Right lobe of liver (tissue), 6 donors: ENCODE results near the gene NFATC1. TPM values are rescaled to one million over a fixed set of nuclear protein-coding genes. Genes with fewer than 3 reads are reported as not detected.

Source experiments
- ATAC-seq, 4 donors: fragments of 200-7000 bp; cut with Tn5 transposase; one replicate each; pipeline ENCODE4 v1.9.1; 2020; ENCODE audit warnings: mild to moderate bottlenecking in 4 of 4, moderate library complexity in 4 of 4
- DNase-seq, 3 donors: peaks; one replicate each; pipeline ENCODE4 v3.0.0-alpha.2; 2020
- H3K27ac ChIP-seq, 3 donors: fragments of 200-600 bp; one replicate each; pipeline ENCODE4 v1.8.0; 2022
- H3K27me3 ChIP-seq, 2 donors: fragments of 200-600 bp; one replicate each; pipeline ENCODE4 v1.8.0; 2022
- H3K36me3 ChIP-seq, 4 donors: fragments of 200-600 bp; sonication (generic) in 1 of 4; one replicate each; pipeline versions ENCODE4 v1.5.1 to v1.8.0; 2017 to 2022; ENCODE audit warnings: control low read depth in 1 of 4
- H3K4me1 ChIP-seq, 4 donors: fragments of 200-600 bp; sonication (generic) in 1 of 4; one replicate each; pipeline versions ENCODE4 v1.5.1 to v1.8.0; 2017 to 2022; ENCODE audit warnings: control low read depth in 1 of 4
- H3K4me3 ChIP-seq, 3 donors: fragments of 200-600 bp; one replicate each; pipeline ENCODE4 v1.8.0; 2022
- H3K9me3 ChIP-seq, 4 donors: fragments of 200-600 bp; sonication (generic) in 1 of 4; one replicate each; pipeline versions ENCODE4 v1.5.1 to v1.8.0; 2017 to 2022; ENCODE audit warnings: control low read depth in 1 of 4
- POLR2A ChIP-seq: fragments of 450-650 bp; IDR thresholded peaks from one replicate; pipeline ENCODE4 v1.6.1; 2017; ENCODE audit warnings: antibody characterized with exemption, mild to moderate bottlenecking
- WGBS: methylation state at CpG from one replicate; pipeline ENCODE4 v1.1.6; 2018; ENCODE audit warnings: low coverage, low lambda C conversion rate; ENCODE audit not compliant: insufficient coverage; ENCODE audit errors: missing lambda C conversion rate; 5-methylcytosine and 5-hydroxymethylcytosine counted together
- intact Hi-C, 2 donors: fragments of 100-400 bp; cut with DNase I; formaldehyde crosslinking; loops; one replicate each; pipeline versions ENCODE4 v1.11.2 to v1.14.1; 2022
- total RNA-seq, 6 experiments: library from RNA; depleted of rRNA in 2 of 6; stranded (reverse); fragments of >200 nt in 2 of 6; fragmentation: NEBNext Ultra II Directional in 3 of 6; extraction: Animal tissue kit (Norgen Biotek cat#: 25700) in 3 of 6; gene quantifications; one replicate each; pipeline versions ENCODE4 v1.1.0 to v1.2.4, GENCODE V29; 2016 to 2023
- TF ChIP-seq, protein P1 (sequence below), 4 donors: fragments of 200-600 bp in 3 of 4; fragments of 450-650 bp in 1 of 4; IDR thresholded peaks; one replicate each; pipeline versions ENCODE4 v1.5.1 to v1.8.0; 2016 to 2022; ENCODE audit warnings: antibody characterized with exemption in 4 of 4, mild to moderate bottlenecking in 2 of 4
- donor health status: DM: no; HTN: yes; CAD: no.
- donor health status: DM: no; HTN: no; CAD: no.
- donor health status: DM: no; HTN: no; CAD: no.
- donor health status: DM: no; HTN: yes; CAD: no.
- donor health status: DM: no; HTN: yes; CAD: no.

The NFATC1 gene
- total RNA-seq, 6 experiments from 2014 or later: 1.00 to 4.3 (median 2.9) TPM

DNA sequence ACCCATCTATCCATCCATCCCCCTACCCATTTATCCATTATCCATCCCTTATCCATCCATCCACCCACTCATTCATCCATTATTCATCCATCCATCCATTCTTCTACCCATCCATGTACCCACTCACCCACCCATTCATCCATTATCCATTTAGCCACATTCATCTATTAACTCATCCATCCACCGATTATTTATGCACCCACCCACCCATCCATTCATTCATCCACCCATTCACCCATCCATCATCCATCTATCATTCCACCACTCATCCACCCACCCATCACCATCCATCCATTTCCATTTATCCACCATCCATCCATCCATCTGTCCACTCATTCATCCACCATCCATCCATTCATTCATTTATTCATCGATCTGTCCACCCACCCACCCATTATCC, 146.5 kb downstream of the NFATC1 start:
- Histone ChIP-seq H3K9me3 (no peaks in the 10 kb centered on the region), H3K36me3 (no peaks in the 10 kb centered on the region), H3K27ac (no peak overlapping the region), H3K4me3 (no peak overlapping the region), H3K27me3 (no peaks in the 10 kb centered on the region), H3K4me1 (no peaks in the 10 kb centered on the region)
- intact Hi-C loops: no loop called here
- no peak for TF ChIP-seq POLR2A
- TF ChIP-seq, protein P1, sequence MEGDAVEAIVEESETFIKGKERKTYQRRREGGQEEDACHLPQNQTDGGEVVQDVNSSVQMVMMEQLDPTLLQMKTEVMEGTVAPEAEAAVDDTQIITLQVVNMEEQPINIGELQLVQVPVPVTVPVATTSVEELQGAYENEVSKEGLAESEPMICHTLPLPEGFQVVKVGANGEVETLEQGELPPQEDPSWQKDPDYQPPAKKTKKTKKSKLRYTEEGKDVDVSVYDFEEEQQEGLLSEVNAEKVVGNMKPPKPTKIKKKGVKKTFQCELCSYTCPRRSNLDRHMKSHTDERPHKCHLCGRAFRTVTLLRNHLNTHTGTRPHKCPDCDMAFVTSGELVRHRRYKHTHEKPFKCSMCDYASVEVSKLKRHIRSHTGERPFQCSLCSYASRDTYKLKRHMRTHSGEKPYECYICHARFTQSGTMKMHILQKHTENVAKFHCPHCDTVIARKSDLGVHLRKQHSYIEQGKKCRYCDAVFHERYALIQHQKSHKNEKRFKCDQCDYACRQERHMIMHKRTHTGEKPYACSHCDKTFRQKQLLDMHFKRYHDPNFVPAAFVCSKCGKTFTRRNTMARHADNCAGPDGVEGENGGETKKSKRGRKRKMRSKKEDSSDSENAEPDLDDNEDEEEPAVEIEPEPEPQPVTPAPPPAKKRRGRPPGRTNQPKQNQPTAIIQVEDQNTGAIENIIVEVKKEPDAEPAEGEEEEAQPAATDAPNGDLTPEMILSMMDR (IDR thresholded peaks at IDR 0.05): no peak
- WGBS: 71% methylated on average over 2 of the region's 2 CpGs
- ATAC-seq: no peak
- DNase-seq: no peak

DNA sequence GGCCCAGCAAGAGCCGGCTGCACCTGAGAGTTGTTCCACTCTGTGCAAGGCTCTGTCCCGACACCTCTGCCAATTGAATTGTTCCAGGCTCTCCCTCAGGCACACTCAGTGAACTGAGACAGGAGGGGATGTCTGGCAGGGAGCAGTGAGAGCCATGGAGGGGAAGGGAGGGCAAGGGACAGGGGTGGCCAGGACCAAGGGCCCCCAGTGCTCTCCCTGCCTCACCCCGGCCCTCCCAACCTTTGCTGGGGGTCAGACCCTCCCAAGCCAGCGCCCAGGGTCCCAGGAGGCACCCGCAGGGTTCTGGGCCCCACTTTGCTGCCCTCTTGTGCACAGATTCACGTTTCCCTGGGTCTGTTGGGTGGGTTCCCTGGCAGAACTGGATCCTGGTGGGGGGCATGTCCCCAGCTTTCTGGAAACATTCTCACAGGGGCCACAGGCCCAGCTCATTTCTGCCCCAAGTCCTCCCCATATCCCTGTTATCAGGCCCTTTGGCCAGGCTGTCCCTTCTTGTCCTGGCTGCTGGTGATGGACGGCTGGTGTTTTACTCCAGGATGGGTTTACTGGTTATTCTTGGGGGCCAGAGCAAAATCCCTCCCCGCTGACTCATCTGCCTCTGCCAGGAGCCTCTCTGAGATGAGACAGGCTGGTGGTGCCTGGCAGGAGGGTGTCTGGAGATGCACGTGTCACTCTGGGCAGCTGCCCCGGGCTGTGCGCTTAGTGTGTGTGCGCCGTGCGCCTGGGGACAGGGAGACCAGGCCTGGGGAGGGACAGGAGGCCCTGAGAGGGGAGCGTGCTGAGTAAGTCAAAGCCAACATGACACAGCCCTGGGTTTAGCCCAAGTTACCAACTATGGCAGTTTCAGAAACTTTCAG, 147.4 kb downstream of the NFATC1 start:
- WGBS: 55% methylated on average over 5 of the region's 15 CpGs
- Histone ChIP-seq H3K36me3 (no peaks in the 10 kb centered on the region), H3K9me3 (no peaks in the 10 kb centered on the region), H3K4me3 (no peak overlapping the region), H3K27ac (no peak overlapping the region), H3K4me1 (no peaks in the 10 kb centered on the region), H3K27me3 (no peaks in the 10 kb centered on the region)
- intact Hi-C loops: no loop called here
- no peak for TF ChIP-seq POLR2A
- TF ChIP-seq, protein P1 (IDR thresholded peaks at IDR 0.05): no peak
- peak in 1 of 3 donors; percentile 39 for DNase-seq
- peak in 1 of 4 donors; percentile 8 for ATAC-seq

DNA sequence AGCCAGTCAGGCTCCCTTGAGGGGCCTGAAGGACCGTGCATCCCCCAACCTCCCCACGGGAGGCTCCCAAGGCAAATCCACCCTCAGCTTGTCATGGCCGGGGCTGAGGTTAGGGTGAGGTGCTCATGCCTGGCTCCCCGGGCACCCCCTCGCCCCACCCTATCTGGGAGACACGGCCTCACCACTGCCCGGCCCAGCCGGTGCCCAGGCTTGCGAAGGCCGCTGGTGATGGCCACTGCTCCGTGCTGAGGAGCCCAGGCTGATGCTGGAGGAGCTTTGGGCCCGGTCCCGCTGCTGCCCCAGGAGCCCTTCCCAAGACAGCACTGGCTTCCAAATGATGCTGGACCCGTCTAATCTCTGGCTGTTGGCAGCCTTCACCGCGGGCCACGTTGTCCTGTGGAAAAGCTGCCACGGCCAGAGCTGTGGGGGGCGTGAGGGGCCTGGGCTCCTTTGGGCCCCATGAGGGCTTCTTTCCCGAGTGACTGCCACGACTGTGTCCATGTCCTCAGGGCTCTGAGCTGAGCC, 148.2 kb downstream of the NFATC1 start:
- Histone ChIP-seq H3K4me3 (no peak overlapping the region), H3K36me3 (no peaks in the 10 kb centered on the region), H3K9me3 (no peaks in the 10 kb centered on the region), H3K4me1 (no peaks in the 10 kb centered on the region), H3K27ac (no peak overlapping the region), H3K27me3 (no peaks in the 10 kb centered on the region)
- TF ChIP-seq POLR2A: no peak
- TF ChIP-seq, protein P1 (IDR thresholded peaks at IDR 0.05): no peak
- ATAC-seq: no peak
- peak in 1 of 3 donors; percentile 49 for DNase-seq
- WGBS: 80% methylated on average over 2 of the region's 21 CpGs
- intact Hi-C loops: no loop called here

DNA sequence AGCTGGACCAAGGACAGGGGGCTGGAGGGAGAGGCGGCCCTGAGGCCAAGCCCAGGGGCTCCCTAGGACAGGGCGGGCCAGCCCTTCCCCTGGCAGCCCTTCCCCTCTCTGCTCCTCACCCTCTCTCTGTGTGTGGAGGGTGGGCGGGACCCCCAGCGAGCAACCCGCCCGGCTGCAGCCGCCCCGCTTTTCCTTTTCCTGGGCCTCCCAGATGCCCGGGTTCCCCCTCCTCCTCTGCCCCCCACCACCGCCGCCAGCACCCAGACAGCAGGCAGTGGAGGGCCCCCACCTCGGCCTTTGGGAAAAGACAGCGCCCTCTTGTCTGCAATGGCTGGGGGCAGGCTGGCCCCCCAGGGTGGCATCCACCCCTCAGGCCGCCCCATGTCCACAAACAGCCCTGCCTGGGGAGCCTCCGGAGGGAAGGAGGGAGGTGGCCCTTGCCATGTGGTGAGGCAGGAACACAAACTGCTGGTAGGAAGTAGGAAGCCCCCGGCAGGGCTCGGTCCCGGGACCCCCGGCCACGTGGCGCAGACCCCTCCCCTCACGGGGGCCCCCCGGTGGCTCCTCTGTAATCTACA, 148.7 kb downstream of the NFATC1 start:
- DNase-seq (peak in 1 of 3 donors; percentile 46), ATAC-seq (peak in 1 of 4 donors; percentile 16)
- 57% methylated on average over 12 of the region's 23 CpGs for WGBS
- Histone ChIP-seq H3K4me1 (no peaks in the 10 kb centered on the region), H3K27ac (no peak overlapping the region), H3K36me3 (no peaks in the 10 kb centered on the region), H3K4me3 (no peak overlapping the region), H3K27me3 (no peaks in the 10 kb centered on the region), H3K9me3 (no peaks in the 10 kb centered on the region)
- no peak for TF ChIP-seq POLR2A
- intact Hi-C loops: no loop called here

DNA sequence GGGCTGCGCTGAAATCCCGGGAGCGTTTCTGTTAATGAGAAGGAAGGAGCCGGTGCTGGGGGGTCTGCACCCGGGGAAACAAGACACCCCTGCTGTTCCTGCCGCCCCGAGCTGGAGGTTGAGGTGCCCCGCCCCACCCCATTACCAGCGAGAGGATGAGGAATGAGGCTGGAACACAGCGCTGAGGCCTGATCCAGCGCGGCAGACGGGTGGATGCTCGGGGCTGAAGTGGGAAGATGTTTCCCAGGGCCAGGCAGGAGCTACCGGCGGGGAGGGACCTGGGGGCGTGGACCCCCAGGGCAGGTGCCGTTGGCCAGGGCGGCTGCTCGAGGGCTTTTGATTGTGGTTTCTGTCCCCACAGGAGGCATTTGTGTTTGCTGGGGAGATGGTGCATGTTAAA, 149.5 kb downstream of the NFATC1 start:
- no peaks in the 10 kb centered on the region for H3K9me3 ChIP-seq
- 65% methylated on average over 11 of the region's 20 CpGs for WGBS
- H3K4me1 ChIP-seq: no peaks in the 10 kb centered on the region
- H3K27ac ChIP-seq: no peak overlapping the region
- peak in 1 of 3 donors; percentile 43 for DNase-seq
- no peaks in the 10 kb centered on the region for H3K27me3 ChIP-seq
- no peak for TF ChIP-seq POLR2A
- TF ChIP-seq, protein P1 (IDR thresholded peaks at IDR 0.05): no peak
- intact Hi-C loops: no loop called here
- no peak overlapping the region for H3K4me3 ChIP-seq
- ATAC-seq: no peak
- no peaks in the 10 kb centered on the region for H3K36me3 ChIP-seq
